Smooth muscle cell (in vitro differentiated cells): ENCODE data around the gene KDM8. TPM values are rescaled to one million over a fixed set of nuclear protein-coding genes. Genes with fewer than 3 reads are reported as not detected.

ENCODE experiments used
- DNase-seq: peaks from one replicate; lab custom pipeline; 2025; ENCODE audit not compliant: unreplicated experiment; lab: John Stamatoyannopoulos, UW
- H2AFZ ChIP-seq: fragments of 200-600 bp; sonication (generic); 2 replicates; pipeline ENCODE4 v1.6.0; 2016; ENCODE audit warnings: antibody characterized with exemption, low read depth, mild to moderate bottlenecking
- H3F3A ChIP-seq: fragments of 200-600 bp; sonication (generic); 2 replicates; pipeline ENCODE4 v1.6.0; 2017; ENCODE audit warnings: antibody characterized with exemption, low read depth
- H3K27ac ChIP-seq: fragments of 200-600 bp; sonication (generic); 2 replicates; pipeline ENCODE4 v1.5.1; 2016; ENCODE audit warnings: low read depth, mild to moderate bottlenecking
- H3K27me3 ChIP-seq: fragments of 200-600 bp; sonication (generic); 2 replicates; pipeline ENCODE4 v1.6.1; 2016; ENCODE audit warnings: low read depth, mild to moderate bottlenecking
- H3K36me3 ChIP-seq: fragments of 200-600 bp; sonication (generic); 2 replicates; pipeline ENCODE4 v1.5.1; 2016; ENCODE audit warnings: low read depth
- H3K4me1 ChIP-seq: fragments of 200-600 bp; sonication (generic); 2 replicates; pipeline ENCODE4 v1.5.1; 2016; ENCODE audit warnings: low read depth
- H3K4me2 ChIP-seq: fragments of 200-600 bp; sonication (generic); 2 replicates; pipeline ENCODE4 v1.6.0; 2016; ENCODE audit warnings: mild to moderate bottlenecking
- H3K4me3 ChIP-seq: fragments of 200-600 bp; sonication (generic); 2 replicates; pipeline ENCODE4 v1.5.1; 2016; ENCODE audit warnings: mild to moderate bottlenecking
- H3K79me2 ChIP-seq: fragments of 200-600 bp; sonication (generic); 2 replicates; pipeline ENCODE4 v1.6.0; 2016; ENCODE audit warnings: low read depth, mild to moderate bottlenecking
- H3K9ac ChIP-seq: fragments of 200-600 bp; sonication (generic); 2 replicates; pipeline ENCODE4 v1.6.0; 2016; ENCODE audit warnings: low read depth
- H3K9me3 ChIP-seq: fragments of 200-600 bp; sonication (generic); replicated peaks from 2 replicates; pipeline ENCODE4 v1.5.1; 2016; ENCODE audit warnings: low read depth
- H4K20me1 ChIP-seq: fragments of 200-600 bp; sonication (generic); 2 replicates; pipeline ENCODE4 v1.6.0; 2016; ENCODE audit warnings: low read depth
- CTCF ChIP-seq: fragments of 200-600 bp; sonication (generic); IDR thresholded peaks from 2 replicates; pipeline ENCODE4 v1.5.1; 2017; ENCODE audit warnings: borderline replicate concordance, mild to moderate bottlenecking, antibody characterized with exemption; ENCODE audit not compliant: insufficient read depth, poor library complexity, severe bottlenecking
- WGBS: methylation state at CpG from one replicate; pipeline ENCODE4 v1.1.7; 2016; ENCODE audit warnings: low lambda C conversion rate; 5-methylcytosine and 5-hydroxymethylcytosine counted together
- polyA plus RNA-seq: library from polyadenylated mRNA; unstranded; fragments of >200 nt; fragmentation: Nextera tagmentation; extraction: Ambion mirVana; gene quantifications from 2 replicates; pipeline ENCODE4 v1.2.1, GENCODE V29; 2016
- total RNA-seq: library from RNA; depleted of rRNA; stranded (reverse); fragments of >200 nt; gene quantifications from 2 replicates; pipeline ENCODE4 v1.2.3, GENCODE V29; 2014

KDM8 gene
- total and polyA plus RNA-seq, 2 experiments from 2014 or later, result 0.81 to 3.5 TPM

GRCh38 chr16:27193300-27193990 is 9.9 kb upstream of the KDM8 start:
- no peak overlapping the region for H3K4me3 ChIP-seq
- no peaks in the 10 kb centered on the region for H3F3A ChIP-seq
- TF ChIP-seq CTCF, result no peak
- DNase-seq, result no peak
- H4K20me1 ChIP-seq, result no peaks in the 10 kb centered on the region
- no peaks in the 10 kb centered on the region for H3K36me3 ChIP-seq
- no peaks in the 10 kb centered on the region for H3K27me3 ChIP-seq
- no peaks in the 10 kb centered on the region for H3K9me3 ChIP-seq
- H2AFZ ChIP-seq, result no peak overlapping the region
- no peaks in the 10 kb centered on the region for H3K79me2 ChIP-seq
- no peak overlapping the region for H3K9ac ChIP-seq
- no peak overlapping the region for H3K27ac ChIP-seq
- H3K4me1 ChIP-seq, result no peaks in the 10 kb centered on the region
- WGBS, result 87% methylated on average over 6 of the region's 6 CpGs
- no peak overlapping the region for H3K4me2 ChIP-seq

DNA sequence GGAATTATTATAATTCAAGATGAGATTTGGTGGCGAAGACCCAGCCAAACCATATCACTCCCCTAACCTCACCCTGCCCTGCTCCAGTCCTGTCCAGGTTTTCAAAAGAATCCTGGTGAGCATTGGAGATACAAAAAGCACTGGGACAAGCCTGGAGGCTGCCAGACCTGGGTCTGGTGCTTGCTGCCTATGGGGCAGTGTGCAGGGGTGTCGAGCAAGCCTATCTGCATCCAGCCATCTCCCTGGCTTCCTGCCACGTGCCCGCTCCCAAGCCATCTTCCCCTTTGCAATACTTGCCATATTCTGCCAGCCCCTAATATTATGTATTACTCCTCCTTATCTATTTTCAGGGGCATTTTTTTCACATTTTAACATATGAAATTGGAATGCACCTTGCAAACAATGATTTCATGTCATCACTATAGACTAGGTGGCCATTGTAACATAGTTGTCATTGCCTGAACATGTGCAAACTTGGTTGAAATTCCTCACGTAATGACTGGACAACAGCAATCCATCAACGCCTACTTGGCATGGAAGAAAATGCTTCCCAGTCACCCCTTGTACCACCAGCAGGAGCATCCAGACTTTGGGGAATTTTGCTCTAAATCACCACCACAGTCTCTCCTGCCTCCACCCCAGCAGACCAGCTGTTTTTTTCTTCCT is 8.1 kb upstream of the KDM8 start:
- Histone ChIP-seq H3K27ac (no peak overlapping the region), H3K4me2 (no peak overlapping the region), H3F3A (no peaks in the 10 kb centered on the region), H2AFZ (no peak overlapping the region), H4K20me1 (no peaks in the 10 kb centered on the region), H3K27me3 (no peaks in the 10 kb centered on the region), H3K79me2 (no peaks in the 10 kb centered on the region), H3K9ac (no peak overlapping the region), H3K36me3 (no peaks in the 10 kb centered on the region), H3K4me1 (no peaks in the 10 kb centered on the region), H3K9me3 (no peaks in the 10 kb centered on the region), H3K4me3 (no peak overlapping the region)
- no peak for TF ChIP-seq CTCF
- 90% methylated on average over 6 of the region's 6 CpGs for WGBS
- DNase-seq, result no peak

DNA sequence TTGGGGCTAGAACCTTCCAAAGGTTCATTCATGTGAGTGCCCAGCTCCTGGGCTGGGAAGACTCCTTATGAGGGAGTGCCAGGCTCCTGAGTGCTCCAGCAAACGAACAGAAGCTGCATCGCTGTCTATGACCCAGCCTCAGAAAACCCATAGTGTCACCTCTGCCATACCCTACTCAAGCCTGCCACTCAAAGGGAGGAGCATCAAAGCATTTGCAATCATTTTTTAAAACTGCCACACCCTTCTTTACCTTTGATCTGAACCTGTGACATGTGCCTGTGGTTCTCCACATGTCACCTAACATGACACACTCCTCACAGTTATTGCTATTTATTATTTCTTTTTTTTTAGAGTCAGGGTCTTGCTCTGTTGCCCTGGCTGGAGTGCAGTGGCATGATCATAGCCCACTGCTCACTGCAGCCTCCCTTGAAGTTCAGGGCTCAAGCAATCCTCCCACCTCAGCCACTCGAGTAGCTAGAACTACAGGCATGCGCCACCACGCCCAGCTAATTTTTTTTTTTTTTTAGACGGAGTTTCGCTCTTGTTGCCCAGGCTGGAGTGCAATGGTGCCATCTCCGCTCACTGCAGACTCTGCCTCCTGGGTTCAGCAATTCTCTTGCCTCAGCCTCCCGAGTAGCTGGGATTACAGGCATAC is 7.3 kb upstream of the KDM8 start:
- 87% methylated on average over 9 of the region's 9 CpGs for WGBS
- no peak overlapping the region for H3K9ac ChIP-seq
- no peaks in the 10 kb centered on the region for H3K4me1 ChIP-seq
- H2AFZ ChIP-seq, result no peak overlapping the region
- TF ChIP-seq CTCF, result no peak
- H3K27ac ChIP-seq, result no peak overlapping the region
- no peak overlapping the region for H3K4me2 ChIP-seq
- H3K9me3 ChIP-seq, result no peaks in the 10 kb centered on the region
- H3K79me2 ChIP-seq, result no peaks in the 10 kb centered on the region
- no peak overlapping the region for H3K4me3 ChIP-seq
- H4K20me1 ChIP-seq, result no peaks in the 10 kb centered on the region
- no peaks in the 10 kb centered on the region for H3F3A ChIP-seq
- no peaks in the 10 kb centered on the region for H3K36me3 ChIP-seq
- DNase-seq, result no peak
- no peaks in the 10 kb centered on the region for H3K27me3 ChIP-seq
